Measurements from ENCODE around the gene ZBTB16.

ZBTB16 gene

DNA sequence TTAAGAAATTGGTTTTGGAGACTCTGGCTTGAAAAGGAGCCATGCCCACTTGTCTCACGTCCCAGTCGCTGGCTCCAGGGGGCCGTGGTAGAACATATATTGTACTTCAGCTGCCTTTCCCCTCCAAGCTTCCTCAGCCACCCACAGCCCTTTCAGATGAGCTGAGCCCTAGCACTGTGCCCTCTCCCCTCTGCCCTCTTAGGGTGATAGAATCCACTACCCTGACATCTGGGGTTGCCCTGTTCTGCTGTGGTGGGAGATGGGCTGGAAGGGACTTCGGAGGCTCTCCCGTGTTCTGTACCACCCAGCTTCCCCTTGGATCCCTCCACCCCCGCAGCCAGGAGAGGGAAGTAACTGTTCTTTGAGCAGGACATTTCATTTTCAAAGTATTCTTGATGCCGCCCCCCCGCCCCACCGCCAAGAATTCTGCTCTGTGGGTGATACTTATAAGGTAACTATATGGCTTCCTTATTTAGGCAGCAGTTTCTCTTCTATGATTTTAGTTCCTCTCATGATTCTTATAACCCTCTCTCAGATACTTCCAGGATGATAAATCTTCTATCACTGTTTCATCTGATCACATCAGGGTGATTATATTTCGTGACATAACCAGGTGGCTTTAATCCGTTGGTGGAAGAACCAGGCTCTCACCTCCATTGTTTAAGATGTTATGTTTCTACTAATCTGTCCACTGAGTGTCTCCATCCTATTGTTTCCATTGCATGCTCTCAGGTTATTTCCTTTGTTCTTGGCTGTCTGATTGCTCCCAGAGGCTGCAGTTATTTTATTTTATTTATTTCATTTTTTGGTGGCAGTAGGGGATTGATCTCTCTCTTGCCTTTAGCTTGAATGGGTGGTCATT lies 24.1 kb downstream of the ZBTB16 start:
- no peak for DNase-seq (ENCODE audit: low read depth in 2 of 2)

DNA sequence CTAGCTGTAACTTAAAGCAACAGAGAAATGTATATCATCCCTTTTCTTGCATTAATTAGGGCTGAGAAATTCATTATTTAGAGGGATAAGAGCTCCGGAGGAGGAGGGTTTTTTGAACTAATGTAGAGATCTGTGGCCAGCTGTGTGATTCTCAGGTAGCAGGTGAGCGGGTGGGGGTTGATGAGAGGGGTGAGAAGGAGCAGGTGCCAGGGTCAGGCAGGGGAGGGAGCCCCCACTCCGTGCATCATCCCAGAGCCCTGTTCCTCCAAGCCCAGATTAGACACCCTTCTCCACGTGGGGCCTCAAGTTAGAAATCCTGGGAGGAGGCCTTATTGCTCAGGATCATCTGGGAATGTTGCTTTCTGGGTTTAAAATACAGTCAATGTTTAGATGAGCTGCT lies 24.9 kb downstream of the ZBTB16 start:
- DNase-seq (ENCODE audit: low read depth in 2 of 2), result no peak

DNA sequence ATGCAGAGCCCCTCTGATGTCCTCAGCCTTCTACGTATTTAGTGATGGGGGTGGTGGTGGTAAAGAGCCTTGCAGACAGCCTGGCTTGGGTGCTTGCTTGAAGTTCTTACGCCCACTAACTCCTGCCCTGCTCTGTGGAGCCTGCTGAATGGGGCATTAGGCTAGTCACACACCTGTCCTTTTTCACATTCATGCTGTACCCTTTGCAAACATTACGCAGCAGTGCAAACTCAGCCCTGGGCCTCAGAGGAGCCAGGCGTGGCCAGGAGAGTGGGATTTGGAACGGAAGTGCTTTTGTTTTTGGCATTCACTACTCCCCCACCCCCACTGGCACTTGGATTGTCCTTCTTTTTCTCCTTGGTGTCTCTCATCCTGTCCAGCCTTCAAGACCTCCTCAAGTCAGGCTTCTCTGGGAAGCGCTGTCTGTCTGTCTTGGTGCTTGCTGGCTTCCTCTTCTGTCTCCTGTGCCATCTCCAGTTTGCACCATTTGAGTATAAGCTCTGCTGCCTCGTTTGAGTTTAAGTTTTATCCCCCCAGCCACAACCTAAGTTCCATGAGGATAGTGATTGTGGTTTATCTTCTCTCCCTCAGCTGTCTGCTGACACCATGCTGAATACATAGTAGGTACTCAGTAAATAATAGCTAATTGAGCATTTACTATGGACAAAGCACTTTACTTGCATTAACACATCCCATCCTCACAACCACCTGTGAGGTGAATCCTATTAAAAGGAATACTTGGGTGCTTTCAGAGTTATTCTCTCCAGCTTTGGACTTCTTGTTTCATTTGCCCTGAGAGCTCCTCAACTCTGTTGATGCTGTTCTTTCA lies 26.7 kb downstream of the ZBTB16 start:
- DNase-seq (ENCODE audit: low read depth in 2 of 2), result no peak

DNA sequence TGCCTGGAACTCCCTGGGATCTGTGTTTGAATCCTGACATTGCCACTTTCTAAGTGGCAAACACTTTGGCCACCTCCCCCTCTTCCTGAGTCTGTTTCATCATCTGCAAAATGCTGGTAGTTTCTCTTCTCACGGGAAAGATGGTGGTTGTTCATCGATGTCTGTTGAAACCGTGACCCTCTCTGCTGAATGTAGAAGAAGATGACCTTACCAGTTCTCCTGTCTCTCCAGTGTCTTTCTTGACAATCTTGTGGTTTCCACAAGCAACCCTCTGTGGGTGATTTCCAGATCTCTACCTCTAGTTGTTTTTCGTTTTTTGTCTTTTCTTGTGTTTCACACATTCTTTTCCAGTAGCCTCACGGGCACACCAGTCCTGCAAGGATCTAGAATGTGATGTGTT lies 27.5 kb downstream of the ZBTB16 start:
- DNase-seq (ENCODE audit: low read depth in 2 of 2), result no peak

DNA sequence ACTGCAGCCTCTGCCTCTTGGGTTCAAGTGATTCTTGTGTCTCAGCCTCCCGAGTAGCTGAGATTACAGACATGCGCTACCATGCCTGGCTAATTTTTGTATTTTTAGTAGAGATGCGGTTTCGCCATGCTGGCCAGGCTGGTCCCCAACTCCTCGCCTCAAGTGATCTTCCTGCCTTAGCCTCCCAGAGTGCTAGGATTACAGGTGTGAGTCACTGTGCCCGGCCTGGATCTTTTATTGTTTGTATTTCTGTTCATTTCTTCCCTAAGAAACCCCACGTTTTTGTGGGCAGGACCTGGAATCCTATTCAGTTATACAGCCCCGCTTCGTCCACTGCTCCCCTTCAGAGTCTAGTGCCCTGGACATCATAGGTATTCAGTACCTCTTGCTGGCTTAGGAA lies 28.7 kb downstream of the ZBTB16 start:
- DNase-seq (ENCODE audit: low read depth in 2 of 2), result no peak

DNA sequence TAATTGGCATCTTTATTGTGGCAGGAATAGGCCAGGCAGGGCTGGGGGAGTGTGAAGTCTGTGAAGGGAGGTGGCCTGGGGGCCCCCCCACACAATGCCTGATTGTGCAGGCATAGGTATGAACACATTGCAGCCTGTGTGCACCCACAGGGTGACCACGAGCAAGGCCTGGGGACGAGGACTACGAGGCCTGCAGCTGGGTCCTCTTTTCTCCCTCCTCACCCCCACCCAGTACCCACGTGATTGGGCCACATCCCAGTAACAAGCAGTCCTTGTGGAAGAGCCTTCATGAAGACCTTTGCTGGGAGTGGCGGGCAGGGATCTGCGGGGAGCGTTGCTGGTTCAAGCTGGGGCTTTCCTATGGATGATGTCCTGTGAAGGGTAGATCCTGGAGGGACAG lies 29.3 kb downstream of the ZBTB16 start:
- DNase-seq (ENCODE audit: low read depth in 2 of 2), result no peak

DNA sequence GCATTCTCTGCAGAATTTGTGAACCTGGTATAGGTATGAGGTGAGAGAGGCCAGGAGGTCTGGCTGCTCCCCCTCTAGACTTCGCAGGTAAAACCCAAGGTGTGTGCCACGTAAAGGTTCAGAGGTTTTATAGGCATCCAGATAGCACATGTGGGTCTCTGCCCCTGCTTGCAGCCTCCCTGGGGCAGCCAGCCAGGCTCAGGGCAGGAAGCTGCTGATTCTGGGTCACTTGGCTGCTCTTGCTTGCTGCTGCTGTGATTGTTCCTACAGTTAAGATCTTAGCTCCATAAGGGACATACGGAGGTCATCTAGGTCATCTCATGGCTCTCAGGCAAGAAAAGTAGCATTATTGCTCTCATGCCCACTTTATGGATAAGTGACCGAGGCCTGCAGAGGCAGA lies 30.2 kb downstream of the ZBTB16 start:
- no peak for DNase-seq (ENCODE audit: low read depth in 2 of 2)

DNA sequence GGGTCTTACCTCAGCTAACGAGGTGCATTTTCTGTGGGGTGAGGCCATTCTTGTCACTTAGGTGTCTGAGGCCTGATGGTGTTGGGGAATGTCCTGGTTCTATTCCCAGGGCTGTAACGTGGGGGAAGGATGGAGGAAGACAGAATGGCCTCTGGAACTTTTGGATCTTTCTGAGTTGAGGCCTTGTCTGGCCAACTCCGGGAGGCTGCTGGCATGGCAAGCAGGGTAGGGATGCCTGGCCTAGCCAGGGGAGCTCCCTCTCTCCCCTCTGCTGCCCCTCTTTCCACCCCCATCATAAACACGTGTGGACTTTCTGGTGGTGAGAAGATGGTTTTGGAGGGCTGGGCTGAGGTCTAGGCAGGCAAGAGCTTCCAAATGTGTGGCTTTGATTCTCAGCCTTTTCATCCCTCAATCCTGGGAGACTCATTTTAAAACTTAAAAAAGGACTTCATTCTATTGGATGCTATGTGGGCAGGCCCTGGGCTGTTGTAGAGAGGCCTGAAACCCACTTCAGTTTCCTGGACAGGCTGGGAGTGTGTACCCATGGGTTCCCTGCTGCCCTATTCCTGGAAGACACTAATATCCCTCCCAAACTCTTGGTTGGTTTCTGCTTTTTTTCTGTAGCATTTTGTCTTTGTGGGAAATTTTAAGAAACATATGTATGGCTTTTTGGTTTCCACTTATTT lies 30.9 kb downstream of the ZBTB16 start:
- no peak for DNase-seq (ENCODE audit: low read depth in 2 of 2)

DNA sequence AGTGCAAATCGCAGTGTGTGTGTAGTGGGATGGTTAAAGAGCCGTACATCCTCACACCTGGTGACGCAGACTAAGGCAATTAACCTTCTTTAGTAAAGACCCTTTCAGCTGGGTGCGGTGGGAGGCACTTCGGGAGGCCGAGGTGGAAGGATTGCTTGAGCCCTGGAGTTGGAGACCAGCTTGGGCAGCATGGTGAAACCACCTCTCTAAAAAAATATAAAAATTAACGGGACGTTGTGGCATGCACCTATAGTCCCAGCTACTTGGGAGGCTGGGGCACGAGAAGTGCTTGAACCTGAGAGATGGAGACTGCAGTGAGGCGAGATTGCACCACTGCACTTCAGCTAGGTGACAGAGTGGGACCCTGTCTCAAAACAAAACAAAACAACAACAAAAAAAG lies 31.5 kb downstream of the ZBTB16 start:
- no peak for DNase-seq (ENCODE audit: low read depth in 2 of 2)

DNA sequence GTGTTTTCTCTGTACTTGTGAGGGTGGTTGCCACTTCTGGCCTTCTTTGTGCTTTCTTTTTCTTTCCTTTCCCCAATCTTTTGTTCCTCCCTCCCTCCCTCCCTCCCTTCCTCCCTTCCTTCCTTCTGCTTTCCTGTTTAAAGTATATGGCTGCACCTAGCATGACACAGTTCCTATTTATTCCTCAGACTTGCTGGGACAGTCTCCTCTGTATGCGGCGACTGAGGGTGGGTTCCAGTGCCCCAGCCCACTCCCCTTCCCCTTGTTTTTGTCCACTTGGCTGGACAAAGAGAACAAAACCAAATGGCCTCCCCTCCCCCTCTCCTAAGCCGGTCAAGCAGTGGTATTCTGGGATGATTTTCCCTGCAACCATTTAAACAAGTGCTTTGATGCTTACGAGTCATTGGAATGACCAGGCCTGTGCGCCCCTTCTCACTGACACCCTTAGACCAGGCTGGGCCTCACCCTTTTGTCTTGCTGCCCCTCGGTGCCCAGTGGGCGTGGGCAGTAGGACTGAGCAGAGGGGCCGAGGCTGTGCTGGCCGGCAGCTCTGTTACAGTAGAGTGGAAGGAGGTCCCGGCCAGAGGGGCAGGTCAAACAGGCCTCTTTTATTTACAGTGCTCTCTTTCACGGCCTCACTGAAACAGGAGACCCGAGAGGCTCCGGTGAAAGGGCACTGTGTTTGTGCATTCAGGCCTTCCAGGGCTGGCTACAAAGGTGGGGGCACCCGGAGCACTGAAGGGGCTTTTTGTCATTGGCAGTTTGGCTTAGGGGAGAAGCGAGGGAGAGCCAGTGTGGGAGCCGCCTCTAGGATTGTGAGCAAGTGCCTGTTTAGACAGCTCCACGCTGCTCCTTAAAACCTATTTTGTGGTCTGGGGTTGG lies 32.2 kb downstream of the ZBTB16 start:
- DNase-seq (ENCODE audit: low read depth in 2 of 2), result no peak

DNA sequence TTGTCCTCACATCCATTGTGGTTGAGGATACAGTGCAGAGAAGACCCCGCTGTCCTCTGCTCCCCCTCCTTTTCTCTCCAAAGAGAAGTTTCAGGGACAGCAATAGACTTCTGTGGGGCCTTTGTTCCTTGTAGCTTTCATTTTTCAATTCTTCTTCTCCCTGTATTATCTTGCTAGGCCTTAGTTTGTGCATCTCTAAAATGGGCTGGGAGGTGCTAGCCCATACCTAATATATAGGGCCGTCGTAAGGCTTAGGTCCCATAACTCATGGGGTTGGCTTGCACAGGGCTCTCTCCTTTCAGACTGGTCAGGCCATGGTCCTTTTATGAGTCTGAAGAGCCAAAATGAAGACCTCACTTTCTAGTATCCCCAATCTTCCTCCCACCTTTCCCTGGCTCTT lies 33.0 kb downstream of the ZBTB16 start:
- no peak for DNase-seq (ENCODE audit: low read depth in 2 of 2)

DNA sequence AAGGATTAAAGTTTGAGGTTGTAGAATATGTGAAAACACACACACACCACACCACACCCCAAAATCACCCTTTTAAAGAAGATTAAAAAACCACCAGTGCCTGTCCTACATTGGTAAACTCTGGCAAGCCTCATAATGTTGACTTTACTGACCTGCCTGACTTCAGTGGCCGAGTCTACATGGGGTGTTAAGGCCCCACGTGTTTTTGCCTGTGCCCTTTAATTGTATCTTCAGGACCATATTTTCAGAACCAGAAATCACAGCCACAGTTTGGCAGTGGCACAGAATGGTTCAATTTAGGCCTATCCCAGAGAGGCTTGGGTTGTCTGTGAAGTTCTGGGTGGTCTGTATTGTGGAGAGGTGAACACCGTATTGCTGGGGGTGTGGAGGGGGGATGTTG lies 33.4 kb downstream of the ZBTB16 start:
- no peak for DNase-seq (ENCODE audit: low read depth in 2 of 2)

DNA sequence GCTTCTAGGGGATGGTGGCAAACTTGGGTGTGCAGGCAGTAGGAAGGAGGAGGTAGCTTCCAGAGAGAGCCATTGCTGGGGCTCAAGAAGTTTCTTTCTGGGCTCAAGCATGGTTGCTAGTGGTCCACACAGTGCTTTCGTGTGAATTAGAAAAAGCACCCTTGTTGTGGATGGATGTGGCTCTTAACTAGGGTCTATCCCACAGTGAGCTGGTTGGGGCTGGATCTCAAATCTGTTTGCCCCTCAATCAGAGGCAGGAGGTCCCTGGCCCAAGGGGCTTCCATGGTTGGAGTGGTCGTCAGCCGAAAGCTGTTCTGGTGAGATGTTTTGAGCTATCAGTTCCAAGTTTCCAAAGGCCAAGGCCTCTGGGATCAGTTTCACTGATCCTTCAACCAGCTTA lies 35.0 kb downstream of the ZBTB16 start:
- DNase-seq (ENCODE audit: low read depth in 2 of 2), result no peak

DNA sequence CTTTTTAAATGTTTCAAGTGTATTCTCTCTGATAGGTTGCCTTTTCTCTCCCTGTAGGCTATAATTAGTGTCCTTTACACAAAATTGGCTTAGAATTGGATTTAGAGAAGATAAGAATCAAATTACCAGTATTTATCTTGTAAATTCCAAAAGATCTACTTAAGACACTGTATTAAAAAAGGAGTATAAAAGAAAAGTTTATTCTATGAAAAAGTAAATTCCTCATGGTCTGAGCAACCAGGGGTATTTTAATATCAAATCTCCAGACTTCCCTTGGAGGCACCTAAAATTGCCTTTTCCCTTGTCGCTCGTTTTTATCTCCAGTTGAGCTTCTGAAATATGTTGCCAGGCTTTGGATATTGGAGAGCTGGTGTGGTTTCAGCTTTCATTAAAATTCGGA lies 36.4 kb downstream of the ZBTB16 start:
- DNase-seq (ENCODE audit: low read depth in 2 of 2), result no peak

DNA sequence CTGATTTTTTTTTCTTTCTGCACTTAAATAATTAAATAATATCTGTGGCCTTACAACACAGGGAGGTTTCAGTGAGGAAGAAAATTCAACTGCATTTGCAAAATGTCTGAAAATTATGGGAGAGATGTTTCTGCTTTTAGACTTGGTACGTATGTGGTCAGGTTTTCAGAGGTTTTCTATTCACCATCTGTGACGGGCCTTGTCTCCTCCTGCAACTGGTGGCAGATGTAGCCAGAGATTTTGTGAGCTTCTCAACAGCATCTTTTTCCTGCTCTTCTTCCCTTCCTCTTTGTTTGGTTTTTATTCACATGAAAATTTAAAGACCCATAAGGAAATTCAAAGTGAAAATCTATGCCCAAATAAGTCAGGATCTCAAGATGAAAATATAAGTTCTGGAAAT lies 38.3 kb downstream of the ZBTB16 start:
- DNase-seq (ENCODE audit: low read depth in 2 of 2), result no peak

DNA sequence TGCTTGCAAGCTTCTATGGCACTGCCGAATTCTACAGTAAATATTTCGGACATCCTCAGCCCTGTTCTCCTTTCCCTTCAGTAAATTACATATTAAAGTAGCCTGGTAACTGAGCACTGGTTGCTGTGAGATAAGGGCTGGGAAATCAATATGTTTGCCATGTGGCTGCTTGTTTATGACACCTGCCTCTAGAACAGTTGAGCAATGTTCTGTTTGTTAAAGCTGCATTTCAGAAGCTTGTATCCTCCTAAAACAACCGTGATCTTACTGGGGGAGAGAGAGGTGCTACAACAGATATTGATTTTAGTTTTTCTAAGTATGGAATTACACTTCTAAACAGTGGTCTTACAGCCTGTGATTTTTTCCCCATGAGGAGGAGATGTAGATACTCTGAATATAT lies 39.4 kb downstream of the ZBTB16 start:
- no peak for DNase-seq (ENCODE audit: low read depth in 2 of 2)

DNA sequence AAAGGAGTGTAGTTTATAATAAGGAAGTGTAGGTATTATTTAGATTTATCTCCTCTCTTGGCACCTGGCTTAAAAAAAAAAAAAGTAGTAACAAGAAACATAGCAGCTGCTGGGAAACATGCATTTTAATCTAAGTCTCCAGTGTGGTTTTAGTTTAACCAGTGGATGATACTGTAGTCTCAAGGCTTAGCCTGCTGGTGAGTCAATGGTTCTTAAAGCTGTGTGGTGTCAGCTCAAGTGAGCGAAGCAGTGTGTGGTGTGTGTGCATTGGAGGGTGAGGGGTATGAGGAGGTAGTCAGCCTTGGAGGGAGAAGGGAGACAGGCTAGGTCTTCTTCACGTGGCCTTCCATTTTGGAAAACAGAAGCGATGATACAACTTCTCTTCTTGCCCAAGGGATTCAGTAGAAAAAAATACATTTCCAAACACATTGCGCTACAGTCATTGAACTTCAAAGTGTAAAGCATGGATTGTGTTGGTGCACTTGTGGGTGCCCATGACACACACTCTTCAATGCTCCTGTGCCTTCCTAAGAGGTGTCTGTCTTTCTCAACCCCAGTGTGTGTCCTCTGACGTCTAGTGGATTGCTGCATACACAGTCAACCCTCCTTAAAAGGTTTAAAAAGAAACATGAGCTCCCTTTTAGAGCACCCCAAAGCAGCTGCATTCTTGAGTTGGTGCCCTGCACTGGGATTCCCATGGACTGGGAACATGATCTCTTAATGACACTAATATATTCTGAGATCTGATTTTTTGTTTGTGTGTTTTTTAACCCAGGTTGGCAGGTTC lies 40.1 kb downstream of the ZBTB16 start:
- no peak for DNase-seq (ENCODE audit: low read depth in 2 of 2)

DNA sequence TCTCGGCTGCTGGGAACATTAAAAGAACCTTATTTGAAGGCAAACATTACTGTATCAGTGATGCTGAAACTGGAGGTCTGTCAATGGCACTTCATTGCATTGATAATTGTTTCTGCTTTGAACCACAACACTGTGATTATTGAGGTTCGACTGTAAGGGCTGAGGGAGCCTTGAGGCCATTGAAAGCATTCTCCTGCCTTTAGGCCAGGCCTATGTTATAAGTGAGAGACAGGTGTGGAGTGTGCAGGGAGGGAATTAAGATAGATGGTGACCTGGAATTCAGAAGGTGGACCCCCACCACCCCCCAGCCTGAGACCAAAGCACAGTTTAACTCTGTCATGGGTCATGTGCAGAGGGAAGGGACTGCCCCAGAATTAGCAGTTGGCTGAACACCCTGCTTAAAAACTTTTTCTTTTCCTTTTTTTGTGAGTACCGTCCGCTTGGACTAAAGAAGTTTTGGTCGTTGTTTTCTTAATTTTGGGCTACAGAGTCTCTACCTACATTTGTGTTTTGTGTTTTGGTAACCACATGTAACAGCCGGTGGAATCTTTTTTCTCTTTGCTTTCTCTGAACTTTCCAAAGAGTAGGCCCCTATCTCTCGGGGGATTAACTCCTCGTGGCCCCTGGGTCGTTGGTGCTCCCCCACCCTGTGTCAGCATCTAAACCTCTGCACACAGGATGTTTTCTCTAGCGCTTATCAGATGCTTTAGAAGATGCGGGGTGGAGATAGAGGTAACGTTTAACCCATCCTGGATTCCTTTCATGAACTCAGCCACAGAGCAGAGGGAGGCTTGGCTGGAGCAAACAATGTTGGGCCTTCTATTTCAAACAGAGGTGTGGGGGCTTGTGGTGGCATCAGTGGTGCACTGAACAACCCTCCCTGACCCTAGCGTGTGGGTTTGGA lies 43.7 kb downstream of the ZBTB16 start:
- no peak for DNase-seq (ENCODE audit: low read depth in 2 of 2)

DNA sequence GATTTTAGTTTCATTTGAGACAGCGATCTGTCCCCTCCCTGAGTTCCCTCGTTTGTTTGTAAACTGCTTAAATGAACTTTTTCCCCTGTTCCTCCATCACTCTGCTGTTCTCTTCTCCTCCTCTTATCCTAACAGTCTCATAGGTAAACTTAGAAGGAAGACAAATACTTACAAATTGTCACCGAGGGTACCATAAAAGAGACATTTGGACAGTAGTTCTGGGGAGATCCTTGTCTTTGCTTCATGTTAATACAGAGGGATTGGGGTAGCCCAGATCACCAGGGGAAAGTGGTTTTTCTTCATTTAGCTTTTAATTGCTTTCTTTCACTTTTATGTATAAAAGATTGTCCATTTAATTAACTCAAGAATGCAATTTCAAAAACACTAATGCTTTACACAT lies 46.1 kb downstream of the ZBTB16 start:
- no peak for DNase-seq (ENCODE audit: low read depth in 2 of 2)

DNA sequence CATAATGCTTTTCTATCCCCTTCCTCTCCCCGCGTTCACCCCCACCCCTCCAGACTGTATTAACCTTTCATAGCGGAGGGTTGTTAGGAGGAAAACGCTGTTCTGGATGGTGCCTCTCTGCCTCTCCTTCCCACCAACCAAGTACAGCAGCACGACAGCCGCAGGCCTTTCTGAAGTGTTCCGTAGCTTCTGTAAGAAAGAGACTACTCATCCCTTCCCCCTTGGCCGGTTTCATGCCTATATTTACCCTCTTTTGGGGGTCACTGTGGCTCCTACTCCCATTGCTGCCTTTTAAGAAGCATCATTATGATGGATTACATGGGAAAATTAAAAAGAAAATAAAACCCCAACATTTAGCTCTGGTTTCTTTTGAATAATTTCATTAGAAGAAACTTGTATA lies 46.5 kb downstream of the ZBTB16 start:
- no peak for DNase-seq (ENCODE audit: low read depth in 2 of 2)
